NCI-H128 (cell line): ENCODE measurements around the gene ZNF677.
"Not testable (repeated sequence)": the region's sequence is repeated elsewhere in the genome, so short reads cannot be mapped to it uniquely, and the experiment has no call there.

Experiments used
- DNase-seq: peaks from one replicate; lab custom pipeline; 2025; ENCODE audit not compliant: unreplicated experiment; lab: John Stamatoyannopoulos, UW

The ZNF677 gene

GRCh38 chr19:53254411-53255341 lies at the start of gene ZNF677:
Gene ZNF677 (minus strand): TSS chr19:53254873. CDS start chr19:53251550, 3,323 bp downstream.
- DNase-seq: no peak

- DNase-seq: not testable (repeated sequence)
Observed at GRCh38 chr19:53301341-53301740, 46.7 kb upstream of the ZNF677 start.

DNA sequence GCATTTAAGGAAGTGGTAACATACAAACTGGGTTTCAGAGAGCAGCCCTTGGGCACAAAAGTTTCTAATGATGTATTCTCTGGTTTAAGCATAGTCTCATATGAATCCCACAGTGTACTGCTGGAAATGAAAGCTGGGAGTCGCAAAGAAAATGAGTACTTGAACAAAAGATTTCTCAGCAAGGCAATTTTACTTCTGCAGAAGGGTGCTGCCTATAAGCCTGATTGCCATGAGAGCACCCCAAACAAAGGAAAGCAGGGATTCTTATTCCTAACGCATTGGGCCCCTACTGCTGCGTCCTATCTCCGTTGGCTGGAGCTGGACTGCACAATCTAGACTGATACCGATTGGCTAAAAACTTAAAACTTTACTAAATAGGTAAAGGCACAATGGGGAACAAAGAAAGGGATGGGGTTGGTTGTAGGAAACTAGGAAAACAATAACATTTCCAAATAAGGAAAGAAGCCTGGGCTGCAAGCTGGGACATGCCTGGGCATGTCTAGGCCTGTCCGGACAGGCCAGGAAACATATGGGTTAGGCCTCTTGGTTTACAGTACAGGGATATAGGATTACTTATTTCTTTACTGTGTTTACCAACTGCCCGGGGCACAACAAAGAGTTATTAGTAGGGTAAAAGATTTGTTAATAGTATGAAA lies 40.2 kb upstream of the ZNF677 start:
- DNase-seq: no peak

DNA sequence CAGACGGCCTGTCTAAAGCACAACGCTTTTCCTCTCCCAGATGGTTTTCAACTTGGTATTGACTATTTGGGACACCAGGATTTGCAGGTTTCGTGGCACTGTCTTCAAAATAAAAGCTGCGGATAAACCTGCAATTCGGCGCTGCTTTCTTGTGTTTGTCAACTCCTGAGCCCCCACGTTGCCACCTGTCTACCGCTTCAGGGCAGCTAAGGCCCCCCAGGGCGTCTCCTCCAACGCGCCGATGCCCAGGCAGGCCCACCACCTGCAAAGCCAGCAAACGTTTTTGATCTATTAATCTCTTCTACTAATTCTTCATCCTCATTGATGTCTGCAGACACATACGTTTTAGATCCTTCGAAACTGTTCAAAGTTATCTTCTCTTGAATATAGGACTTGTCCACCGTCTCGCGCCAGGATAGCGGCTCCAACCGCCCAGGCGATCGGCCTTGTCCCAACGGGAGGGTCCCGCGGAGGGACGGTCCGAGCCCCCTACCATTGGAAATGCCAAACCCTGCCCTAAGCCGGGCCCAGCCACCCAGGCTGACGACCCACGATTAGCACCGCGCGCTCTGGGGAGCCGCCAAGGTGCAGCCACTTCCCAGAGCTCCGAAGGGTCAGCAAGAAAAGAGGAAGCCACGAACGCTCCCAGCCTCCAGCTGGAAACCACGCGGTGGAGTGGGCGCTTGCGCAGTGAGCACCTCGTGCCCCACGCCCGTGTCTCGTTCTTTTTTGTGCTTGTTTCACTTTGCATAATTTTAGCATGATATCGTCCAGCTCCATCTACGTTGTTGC lies 36.3 kb upstream of the ZNF677 start:
- DNase-seq: no peak

DNA sequence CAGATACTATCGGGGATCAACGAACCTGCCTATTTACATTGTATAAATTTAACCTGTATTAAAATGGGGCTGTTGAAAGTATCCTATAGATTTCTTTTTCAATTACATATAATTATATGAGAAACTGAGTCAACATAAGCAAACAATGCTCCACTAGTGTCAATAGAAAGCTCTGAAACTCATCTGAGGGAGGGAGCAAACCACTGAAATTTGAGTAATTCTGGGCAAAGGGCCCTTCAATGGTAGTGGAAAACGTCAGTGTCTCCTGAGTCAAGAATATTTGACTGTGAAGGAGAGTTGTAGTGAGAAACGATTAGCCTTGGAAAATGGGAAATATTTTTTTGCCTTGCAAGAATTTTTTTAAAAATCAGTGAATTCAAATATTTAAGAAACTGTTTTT lies 30.4 kb upstream of the ZNF677 start:
- DNase-seq: no peak

- DNase-seq: not testable (repeated sequence)
Observed at GRCh38 chr19:53281947-53282346, 27.3 kb upstream of the ZNF677 start.

GRCh38 chr19:53275480-53275879 lies 20.8 kb upstream of the ZNF677 start:
- no peak for DNase-seq

- DNase-seq: no peak
Observed at GRCh38 chr19:53272044-53272443, 17.4 kb upstream of the ZNF677 start.

DNA sequence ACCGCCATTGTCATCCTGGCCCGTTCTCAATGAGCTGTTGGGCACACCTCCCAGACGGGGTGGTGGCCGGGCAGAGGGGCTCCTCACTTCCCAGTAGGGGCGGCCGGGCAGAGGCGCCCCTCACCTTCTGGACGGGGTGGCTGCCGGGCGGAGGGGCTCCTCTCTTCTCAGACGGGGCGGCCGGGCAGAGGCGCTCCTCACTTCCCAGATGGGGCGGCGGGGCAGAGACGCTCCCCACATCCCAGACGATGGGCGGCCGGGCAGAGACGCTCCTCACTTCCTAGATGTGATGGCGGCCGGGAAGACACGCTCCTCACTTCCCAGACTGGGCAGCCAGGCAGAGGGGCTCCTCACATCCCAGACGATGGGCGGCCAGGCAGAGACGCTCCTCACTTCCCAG lies 15.2 kb upstream of the ZNF677 start:
- not testable (repeated sequence) for DNase-seq

DNA sequence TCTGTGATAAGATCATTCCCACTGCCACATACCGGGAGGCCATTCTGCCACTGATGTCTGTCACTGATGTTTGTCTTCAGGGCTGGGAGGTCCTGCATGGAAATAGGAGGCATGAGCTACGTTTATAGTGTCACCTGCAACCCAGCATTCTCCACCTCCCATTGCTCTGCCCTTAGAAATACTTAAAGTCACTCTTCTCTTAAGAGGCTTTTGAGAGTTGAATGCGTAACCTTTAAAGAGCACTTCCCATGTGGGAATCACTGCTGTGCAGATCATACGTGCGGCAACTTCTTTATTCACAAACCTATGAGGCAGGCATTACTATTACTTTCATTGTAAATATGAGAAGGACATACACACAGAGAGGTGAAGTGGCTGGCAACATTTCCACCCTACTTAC lies 12.9 kb upstream of the ZNF677 start, which contains the start of gene VN1R4:
TSS of gene VN1R4 (minus strand) at position 101 of the 400 bp plus-strand sequence. CDS start at position 43, 58 bp downstream.
- DNase-seq: peak; percentile 6

- not testable (repeated sequence) for DNase-seq
Observed at GRCh38 chr19:53257715-53258342, 3.2 kb upstream of the ZNF677 start, which contains the start of gene VN1R2. Gene VN1R2 (plus strand): TSS chr19:53258292. CDS start chr19:53258376, 84 bp downstream.

- no peak for DNase-seq
Observed at GRCh38 chr19:53246498-53246897, 8.2 kb downstream of the ZNF677 start.

DNA sequence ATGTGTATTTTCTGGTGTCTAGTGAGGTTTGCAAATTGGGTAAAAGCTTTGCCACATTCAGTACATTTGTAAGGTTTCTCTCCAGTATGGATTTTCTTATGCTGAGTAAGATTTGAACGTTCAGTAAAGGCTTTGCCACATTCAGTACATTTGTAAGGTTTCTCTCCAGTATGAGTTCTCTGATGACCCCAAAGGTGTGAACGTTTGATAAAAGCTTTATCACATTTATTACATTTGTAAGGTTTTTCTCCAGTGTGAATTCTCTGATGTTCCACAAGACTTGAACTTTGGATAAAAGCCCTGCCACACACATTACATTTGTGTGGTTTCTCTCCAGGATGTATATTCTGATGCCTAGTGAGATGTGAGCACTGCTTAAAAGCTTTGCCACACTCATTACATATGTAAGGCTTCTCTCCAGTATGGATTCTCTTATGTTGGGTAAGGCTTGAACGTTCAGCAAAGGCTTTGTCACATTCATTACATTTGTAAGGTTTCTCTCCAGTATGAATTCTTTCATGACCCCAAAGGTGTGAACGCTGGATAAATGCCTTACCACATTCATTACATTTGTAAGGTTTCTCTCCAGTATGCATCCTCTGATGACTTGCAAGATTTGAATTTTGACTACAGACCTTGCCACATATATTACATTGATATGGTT lies 17.4 kb downstream of the ZNF677 start:
- no peak for DNase-seq

DNA sequence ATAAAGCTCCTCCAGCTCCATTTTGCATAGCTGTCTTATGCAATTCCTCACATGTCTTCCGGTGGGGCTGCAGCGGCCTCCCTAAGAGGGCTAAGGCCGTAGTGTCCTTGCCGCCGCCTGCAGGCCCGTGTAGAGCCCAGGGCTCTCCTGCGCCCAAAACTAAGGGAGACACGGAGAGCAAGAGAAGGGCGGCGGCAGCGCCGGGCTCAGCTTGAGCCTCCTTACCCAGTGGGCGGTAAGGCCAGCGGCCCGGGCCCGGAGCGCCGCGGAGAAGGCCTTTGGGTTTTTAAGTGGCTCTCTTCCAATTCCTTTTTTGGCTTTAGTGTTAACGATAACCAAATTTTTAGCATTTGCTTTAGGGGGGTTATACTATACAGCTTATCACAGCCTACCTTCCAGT lies 30.1 kb downstream of the ZNF677 start:
- DNase-seq: no peak

- DNase-seq: not testable (repeated sequence)
Observed at GRCh38 chr19:53222716-53223115, 32.0 kb downstream of the ZNF677 start.

DNA sequence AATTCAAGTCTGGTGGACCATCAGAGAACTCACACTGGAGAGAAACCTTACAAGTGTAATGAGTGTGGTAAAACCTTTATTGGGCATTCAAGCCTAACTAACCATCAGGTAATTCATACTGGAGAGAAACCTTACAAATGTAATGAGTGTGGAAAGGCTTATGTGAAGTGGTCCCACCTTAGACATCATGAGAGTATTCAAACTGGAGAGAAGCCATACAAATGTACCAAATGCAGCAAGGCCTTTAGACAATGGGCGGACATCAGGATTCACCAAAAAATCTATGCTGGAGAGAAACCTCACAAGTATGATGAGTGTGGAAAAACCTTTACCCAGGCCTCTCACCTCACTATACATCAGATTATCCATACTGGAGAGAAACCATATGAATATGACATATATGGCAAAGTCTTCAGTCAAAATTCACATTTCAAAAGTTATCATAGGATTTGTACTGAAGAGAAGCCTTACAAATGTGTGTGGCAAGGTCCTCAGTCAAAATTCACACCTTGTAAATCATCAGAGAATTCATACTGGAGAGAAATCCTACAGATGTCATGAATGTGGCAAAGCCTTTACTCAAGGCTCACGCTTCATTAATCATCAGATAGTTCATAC lies 41.9 kb downstream of the ZNF677 start:
- DNase-seq: no peak

- not testable (repeated sequence) for DNase-seq
Observed at GRCh38 chr19:53211554-53211953, 43.1 kb downstream of the ZNF677 start.

DNA sequence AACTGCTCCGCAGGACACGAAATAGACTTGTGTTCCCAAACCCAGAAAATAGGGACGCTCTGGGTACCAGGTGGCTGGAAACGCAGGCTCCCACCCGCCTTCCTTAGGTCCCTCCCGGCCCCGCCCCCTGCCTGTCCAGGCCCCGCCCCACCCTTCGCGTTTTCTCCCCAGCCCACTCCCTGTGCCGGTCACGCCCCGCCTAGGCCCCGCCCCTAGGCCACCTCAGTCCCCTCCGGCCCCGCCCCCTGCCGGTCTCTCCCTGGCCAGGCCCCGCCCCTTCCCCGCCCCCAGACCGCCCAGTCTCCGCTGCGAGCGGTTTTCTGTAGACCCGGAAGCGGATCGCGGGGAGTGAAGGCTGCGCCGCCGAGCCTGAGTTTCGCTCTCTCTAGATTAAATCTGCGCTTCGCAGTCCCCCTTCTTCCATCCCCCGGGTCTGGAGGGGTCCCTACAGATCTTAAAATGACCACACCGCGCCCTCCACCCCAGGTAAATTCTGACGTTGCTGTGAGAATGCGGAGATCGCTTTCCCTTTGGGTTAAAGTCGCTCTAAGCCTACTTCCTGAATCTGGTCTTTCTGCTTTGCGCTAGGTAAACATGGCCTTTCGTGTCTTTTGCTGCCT lies 57.8 kb downstream of the ZNF677 start:
- peak; percentile 72 for DNase-seq

DNA sequence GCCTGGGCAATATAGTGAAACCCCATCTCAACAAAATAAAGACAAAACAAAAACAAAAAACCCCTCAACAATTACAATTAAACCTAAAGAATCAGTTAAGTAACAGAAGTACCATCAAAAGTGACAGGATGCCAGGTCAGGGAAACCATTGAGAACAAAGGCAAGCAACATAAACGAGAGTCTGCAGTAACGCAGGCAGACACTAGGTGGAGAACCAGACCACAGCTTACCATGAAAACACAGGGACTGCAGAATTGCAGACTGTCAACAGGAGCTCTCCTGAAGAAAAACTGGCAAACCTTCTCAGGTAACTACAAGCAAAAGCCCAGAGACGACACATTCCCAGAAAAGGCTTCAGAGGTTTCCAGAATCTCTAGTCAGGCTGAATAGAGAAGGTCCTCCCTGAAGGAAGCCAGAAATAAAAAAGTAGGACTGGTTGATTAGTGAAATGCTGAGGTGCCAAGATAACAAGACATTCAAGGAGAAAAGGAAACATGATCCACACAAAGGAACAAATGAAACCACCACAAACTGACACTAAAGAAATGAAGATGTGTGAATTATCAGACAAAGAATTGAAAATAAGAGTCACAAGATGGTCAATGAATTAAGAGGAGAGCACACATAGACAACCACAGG lies 59.3 kb downstream of the ZNF677 start:
- peak; percentile 66 for DNase-seq
